Thyroid gland (tissue), 4 donors: ENCODE results near the gene REC8. TPM values are rescaled to one million over a fixed set of nuclear protein-coding genes. Genes with fewer than 3 reads are reported as not detected.

ENCODE experiments used
- DNase-seq, 2 donors: peaks; one replicate each; pipeline ENCODE4 v3.0.0-alpha.2; 2019
- H3K27ac ChIP-seq, 3 donors: fragments of 200-600 bp; sonication (generic); 1 replicate in 2 of 3; 2 replicates in 1 of 3; pipeline ENCODE4 v1.5.1; 2016 to 2019; ENCODE audit warnings: mild to moderate bottlenecking in 1 of 3, moderate library complexity in 1 of 3
- H3K27me3 ChIP-seq: fragments of 200-600 bp; sonication (generic); one replicate; pipeline ENCODE4 v1.5.1; 2019
- H3K36me3 ChIP-seq, 2 donors: fragments of 200-600 bp; sonication (generic); one replicate each; pipeline ENCODE4 v1.5.1; 2016 to 2019
- H3K4me1 ChIP-seq, 2 donors: fragments of 200-600 bp; sonication (generic); one replicate each; pipeline ENCODE4 v1.5.1; 2017 to 2019
- H3K4me3 ChIP-seq, 3 donors: fragments of 200-600 bp; sonication (generic); replicated peaks in 1 of 3; 1 replicate in 2 of 3; 2 replicates in 1 of 3; pipeline ENCODE4 v1.5.1; 2016; ENCODE audit warnings: mild to moderate bottlenecking in 1 of 3
- H3K9me3 ChIP-seq: fragments of 200-600 bp; sonication (generic); one replicate; pipeline ENCODE4 v1.5.1; 2017
- CTCF ChIP-seq, 6 experiments: fragments of 200-600 bp in 3 of 6; fragments of 450-650 bp in 3 of 6; sonication (generic) in 3 of 6; IDR thresholded peaks; one replicate each; pipeline ENCODE4 v1.5.1; 2016 to 2019; ENCODE audit warnings: antibody characterized with exemption in 6 of 6, mild to moderate bottlenecking in 2 of 6, inconsistent platforms in 1 of 6, moderate library complexity in 1 of 6
- POLR2A ChIP-seq, 2 donors: fragments of 450-650 bp; IDR thresholded peaks; one replicate each; pipeline ENCODE4 v1.6.1; 2017; ENCODE audit warnings: antibody characterized with exemption in 2 of 2, mild to moderate bottlenecking in 2 of 2, moderate library complexity in 1 of 2
- WGBS, 2 donors: methylation state at CpG; one replicate each; pipeline ENCODE4 v1.1.5; 2017; 5-methylcytosine and 5-hydroxymethylcytosine counted together
- intact Hi-C: fragments of 100-400 bp; cut with DNase I; formaldehyde crosslinking; loops from one replicate; pipeline ENCODE4 v1.15.1; 2023
- total RNA-seq, 4 donors: library from RNA; depleted of rRNA; stranded (reverse); fragments of >200 nt; gene quantifications; one replicate each; pipeline ENCODE4 v1.2.3, GENCODE V29; 2016

Gene REC8
- total RNA-seq, 4 donors from 2014 or later, result 4.1 to 7.1 (median 5.4) TPM

- H3K4me1 ChIP-seq, result peaks cover 0 to 17% of the 10 kb centered on the region in 2 donors
- TF ChIP-seq CTCF (IDR thresholded peaks at IDR 0.05), result no peak
- no peak for TF ChIP-seq POLR2A (IDR thresholded peaks at IDR 0.05)
- no peaks in the 10 kb centered on the region for H3K27me3 ChIP-seq
- intact Hi-C loops, result no loop called here
- no peak for DNase-seq
- H3K4me3 ChIP-seq, result no peak overlapping the region
- H3K36me3 ChIP-seq, result peaks cover 41 to 45% of the 10 kb centered on the region in 2 donors
- no peaks in the 10 kb centered on the region for H3K9me3 ChIP-seq
- no peak overlapping the region for H3K27ac ChIP-seq
- WGBS, 2 donors, result 93 to 94% methylated on average over 8 to 18 of the region's 19 CpGs
Observed at GRCh38 chr14:24181371-24182077, 9.6 kb downstream of the REC8 start.

- 90 to 93% methylated on average over 6 to 13 of the region's 14 CpGs for WGBS, 2 donors
- intact Hi-C loops, result no loop called here
- Histone ChIP-seq H3K27me3 (no peaks in the 10 kb centered on the region), H3K4me3 (no peak overlapping the region), H3K4me1 (peaks cover 0 to 19% of the 10 kb centered on the region in 2 donors), H3K9me3 (no peaks in the 10 kb centered on the region), H3K27ac (no peak overlapping the region), H3K36me3 (peaks cover 43 to 47% of the 10 kb centered on the region in 2 donors)
- DNase-seq, result no peak
- no peak for TF ChIP-seq CTCF (IDR thresholded peaks at IDR 0.05)
- no peak for TF ChIP-seq POLR2A (IDR thresholded peaks at IDR 0.05)
Observed at GRCh38 chr14:24182110-24182882, 10.4 kb downstream of the REC8 start.

GRCh38 chr14:24183014-24183481 lies 11.2 kb downstream of the REC8 start:
- no peak overlapping the region for H3K4me3 ChIP-seq
- no peak overlapping the region for H3K27ac ChIP-seq
- H3K36me3 ChIP-seq, result peaks cover 43 to 47% of the 10 kb centered on the region in 2 donors
- 91 to 94% methylated on average over 3 to 13 of the region's 15 CpGs for WGBS, 2 donors
- H3K27me3 ChIP-seq, result no peaks in the 10 kb centered on the region
- intact Hi-C loops, result no loop called here
- no peaks in the 10 kb centered on the region for H3K9me3 ChIP-seq
- DNase-seq, result no peak
- TF ChIP-seq CTCF (IDR thresholded peaks at IDR 0.05), result no peak
- no peak for TF ChIP-seq POLR2A (IDR thresholded peaks at IDR 0.05)
- H3K4me1 ChIP-seq, result peaks cover 7 to 26% of the 10 kb centered on the region in 2 donors

- 84 to 91% methylated on average over 6 to 17 of the region's 19 CpGs for WGBS, 2 donors
- H3K27me3 ChIP-seq, result no peaks in the 10 kb centered on the region
- H3K9me3 ChIP-seq, result no peaks in the 10 kb centered on the region
- DNase-seq, result no peak
- H3K4me1 ChIP-seq, result peaks cover 8 to 27% of the 10 kb centered on the region in 2 donors
- H3K4me3 ChIP-seq, result no peak overlapping the region
- peaks cover 36 to 47% of the 10 kb centered on the region in 2 donors for H3K36me3 ChIP-seq
- intact Hi-C loops, result no loop called here
- no peak for TF ChIP-seq POLR2A (IDR thresholded peaks at IDR 0.05)
- no peak overlapping the region for H3K27ac ChIP-seq
Observed at GRCh38 chr14:24184104-24184970, 12.5 kb downstream of the REC8 start.

GRCh38 chr14:24185026-24185425 lies 13.1 kb downstream of the REC8 start:
- H3K4me1 ChIP-seq, result peaks cover 8 to 20% of the 10 kb centered on the region in 2 donors
- H3K27me3 ChIP-seq, result no peaks in the 10 kb centered on the region
- 96 to 99% methylated on average over 7 of the region's 7 CpGs for WGBS, 2 donors
- no peak for DNase-seq
- H3K27ac ChIP-seq, result no peak overlapping the region
- TF ChIP-seq POLR2A (IDR thresholded peaks at IDR 0.05), result no peak
- no peak for TF ChIP-seq CTCF (IDR thresholded peaks at IDR 0.05)
- H3K36me3 ChIP-seq, result peaks cover 36 to 47% of the 10 kb centered on the region in 2 donors
- H3K4me3 ChIP-seq, result no peak overlapping the region
- H3K9me3 ChIP-seq, result no peaks in the 10 kb centered on the region
- intact Hi-C loops, result no loop called here
